Kidney glomerular epithelial cell (primary cell): ENCODE measurements around the gene MTMR12.

Experiments used
- DNase-seq: peaks from one replicate; lab custom pipeline; 2025; lab: John Stamatoyannopoulos, UW

The MTMR12 gene

GRCh38 chr5:32190095-32190494 lies 122.6 kb downstream of the MTMR12 start:
- no peak for DNase-seq

GRCh38 chr5:32187675-32188074 lies 125.1 kb downstream of the MTMR12 start:
- no peak for DNase-seq

GRCh38 chr5:32182463-32183063 lies 130.2 kb downstream of the MTMR12 start:
- no peak for DNase-seq
